K562 (cell line): ENCODE measurements around the gene PRSS22. TPM values are rescaled to one million over a fixed set of nuclear protein-coding genes. Genes with fewer than 3 reads are reported as not detected.

Experiments used
- ATF4 ChIP-seq: fragments of 450-650 bp; formaldehyde crosslinking; IDR thresholded peaks from 2 replicates; pipeline ENCODE4 v1.4.0; 2022; ENCODE audit warnings: mild to moderate bottlenecking, moderate library complexity
- CREB5 ChIP-seq: fragments of 250-450 bp; sonication (Bioruptor Pico); IDR thresholded peaks from 2 replicates; pipeline ENCODE4 v1.5.0; 2020; ENCODE audit warnings: mild to moderate bottlenecking
- CUX1 ChIP-seq: fragments of 200-800 bp; sonication (Bioruptor generic); IDR thresholded peaks from 2 replicates; pipeline ENCODE4 v1.6.1; 2016; ENCODE audit warnings: missing genetic modification characterization, missing compliant biosample characterization
- FOXM1 ChIP-seq, 2 experiments: fragments of 450-650 bp in 1 of 2; sonication (generic) in 1 of 2; formaldehyde crosslinking in 1 of 2; IDR thresholded peaks; 2 replicates each; pipeline versions ENCODE4 v1.6.1 to v1.9.0; 2017 to 2022; ENCODE audit warnings: low read depth in 2 of 2, mild to moderate bottlenecking in 2 of 2, missing genetic modification reagents in 1 of 2, moderate library complexity in 1 of 2
- HSF4 ChIP-seq: fragments of 250-450 bp; sonication (Bioruptor Pico); IDR thresholded peaks from 2 replicates; pipeline ENCODE4 v2.1.2; 2022; ENCODE audit warnings: mild to moderate bottlenecking, moderate library complexity, borderline replicate concordance
- KHSRP ChIP-seq: fragments of 450-650 bp; IDR thresholded peaks from 2 replicates; pipeline ENCODE4 v1.6.1; 2017
- KLF13 ChIP-seq: fragments of 450-650 bp; IDR thresholded peaks from 2 replicates; pipeline ENCODE4 v1.6.1; 2016; ENCODE audit warnings: missing genetic modification characterization, low read depth, mild to moderate bottlenecking, missing compliant biosample characterization, moderate library complexity, borderline replicate concordance
- L3MBTL2 ChIP-seq: fragments of 450-650 bp; IDR thresholded peaks from 2 replicates; pipeline ENCODE4 v1.6.1; 2016; ENCODE audit warnings: mild to moderate bottlenecking, moderate library complexity
- MAFK ChIP-seq: IDR thresholded peaks from 2 replicates; pipeline ENCODE4 v1.6.1; 2011; ENCODE audit warnings: low read length, improper control_type of control experiment
- MBD2 ChIP-seq: sonication (generic); IDR thresholded peaks from 2 replicates; pipeline ENCODE4 v1.6.1; 2016; ENCODE audit warnings: low read depth, borderline replicate concordance
- MYNN ChIP-seq, 2 experiments: sonication (generic); formaldehyde crosslinking in 1 of 2; IDR thresholded peaks; 2 replicates each; pipeline versions ENCODE4 v1.5.0 to v1.6.1; 2016 to 2020; ENCODE audit warnings: antibody characterized with exemption in 1 of 2, missing genetic modification reagents in 1 of 2
- PRDM10 ChIP-seq: fragments of 450-650 bp; IDR thresholded peaks from 2 replicates; pipeline ENCODE4 v1.6.1; 2018; ENCODE audit not compliant: partially characterized antibody
- RCOR1 ChIP-seq, 2 experiments: IDR thresholded peaks; 2 replicates each; pipeline ENCODE4 v1.6.1; 2012; ENCODE audit warnings: low read depth in 2 of 2, low read length in 2 of 2, borderline replicate concordance in 1 of 2, improper control_type of control experiment in 1 of 2
- RFX1 ChIP-seq: fragments of 450-650 bp; IDR thresholded peaks from 2 replicates; pipeline ENCODE4 v1.6.1; 2016; ENCODE audit warnings: mild to moderate bottlenecking, moderate library complexity
- TBP ChIP-seq: optimal IDR thresholded peaks from 2 replicates; pipeline ENCODE3; 2011; ENCODE audit warnings: low read depth, low read length, improper control_type of control experiment
- polyA plus RNA-seq, 8 experiments: library from polyadenylated mRNA; depleted of rRNA in 4 of 8; stranded (reverse) in 5 of 8; unstranded in 3 of 8; fragments of >200 nt; fragmentation: Nextera tagmentation in 2 of 8; fragmentation: Illumina TruSeq in 1 of 8; extraction: Ambion mirVana in 2 of 8; extraction: Trizol in 1 of 8; gene quantifications; 2 replicates each; pipeline versions ENCODE4 v1.2.1 to v1.2.3, GENCODE V29; 2011 to 2014; ENCODE audit warnings: inconsistent platforms in 1 of 8, missing spikeins in 1 of 8
- total RNA-seq, 7 experiments: library from RNA; depleted of rRNA in 6 of 7; stranded (reverse); fragments of >200 nt in 6 of 7; fragmentation: Illumina TruSeq in 2 of 7; extraction: Trizol in 2 of 7; gene quantifications; 2 replicates each; pipeline versions ENCODE4 v1.2.1 to v1.2.3, GENCODE V29; 2011 to 2021; ENCODE audit warnings: low replicate concordance in 1 of 7

PRSS22 gene
- total and polyA plus RNA-seq, 9 of the 15 experiments (the other 6 are each of a cell fraction or from before 2014, with no cell fraction given), result 0.13 to 0.42 TPM; not detected in 7

GRCh38 chr16:2882650-2883457, 24.9 kb upstream of the PRSS22 start, which contains the start of gene FLYWCH2 (continued):
- TF ChIP-seq KLF13 (tag) (0 out of 2 replicates have a peak, but pooled peaks have one; percentile 19), FOXM1 (IDR thresholded peaks at IDR 0.05; ENCODE audit: low read depth) (no peak), FOXM1 (CRISPR knock-in tag; IDR thresholded peaks at IDR 0.05; ENCODE audit: low read depth) (0 out of 2 replicates have a peak, but pooled peaks have one; percentile 78), HSF4 (CRISPR knock-in tag) (no peak), MAFK (no peak), ATF4 (CRISPR knock-in tag) (no peak), PRDM10 (peak; percentile 55), L3MBTL2 (peak; percentile 81; the same call in 1 of the 2 replicates), KHSRP (no peak), MYNN (IDR thresholded peaks at IDR 0.05) (0 out of 2 replicates have a peak, but pooled peaks have one; percentile 13), MYNN (CRISPR knock-in tag; IDR thresholded peaks at IDR 0.05) (no peak), CUX1 (CRISPR knock-in tag) (no peak), RFX1 (peak; percentile 85), CREB5 (no peak), RCOR1 (IDR thresholded peaks at IDR 0.05; ENCODE audit: borderline replicate concordance in 1 of 2, low read depth in 2 of 2, low read length in 2 of 2) (0 out of 4 replicates have a peak, but pooled peaks of 1 of the 2 experiments have one; percentile 11), MBD2 (peak; percentile 59; the same call in 1 of the 2 replicates), TBP (peak; percentile 59)
